Gastrocnemius medialis (tissue), 4 donors: ENCODE data around the gene PCSK6. TPM values are rescaled to one million over a fixed set of nuclear protein-coding genes. Genes with fewer than 3 reads are reported as not detected.
"Not testable (repeated sequence)": the region's sequence is repeated elsewhere in the genome, so short reads cannot be mapped to it uniquely, and the experiment has no call there.

ENCODE experiments used
- ATAC-seq, 2 donors: fragments of 150-250 bp; one replicate each; pipeline ENCODE4 v1.9.1; 2016
- DNase-seq, 2 donors: peaks; one replicate each; pipeline ENCODE4 v3.0.0-alpha.2; 2019
- H3K27ac ChIP-seq, 4 donors: fragments of 200-600 bp; sonication (generic); 1 replicate in 1 of 4; 2 replicates in 3 of 4; pipeline ENCODE4 v1.5.1; 2016 to 2018; ENCODE audit warnings: mild to moderate bottlenecking in 2 of 4, moderate library complexity in 1 of 4
- H3K27me3 ChIP-seq, 3 donors: fragments of 200-600 bp; sonication (generic) in 2 of 3; 1 replicate in 1 of 3; 2 replicates in 2 of 3; pipeline versions ENCODE4 v1.5.1 to v1.6.0; 2016 to 2019; ENCODE audit warnings: mild to moderate bottlenecking in 1 of 3, moderate library complexity in 1 of 3
- H3K36me3 ChIP-seq, 2 donors: fragments of 200-600 bp; sonication (generic) in 1 of 2; one replicate each; pipeline ENCODE4 v1.5.1; 2017 to 2018
- H3K4me1 ChIP-seq, 2 donors: fragments of 200-600 bp; sonication (generic) in 1 of 2; one replicate each; pipeline ENCODE4 v1.5.1; 2016 to 2017; ENCODE audit warnings: mild to moderate bottlenecking in 2 of 2
- H3K4me3 ChIP-seq, 4 donors: fragments of 200-600 bp; sonication (generic) in 3 of 4; 1 replicate in 1 of 4; 2 replicates in 3 of 4; pipeline ENCODE4 v1.5.1; 2016 to 2019; ENCODE audit warnings: mild to moderate bottlenecking in 2 of 4
- H3K9me3 ChIP-seq, 3 donors: fragments of 200-600 bp; sonication (generic) in 2 of 3; 1 replicate in 1 of 3; 2 replicates in 2 of 3; pipeline ENCODE4 v1.5.1; 2016 to 2019
- CTCF ChIP-seq, 5 experiments: fragments of 450-650 bp in 3 of 5; fragments of 200-600 bp in 2 of 5; sonication (generic) in 2 of 5; IDR thresholded peaks in 4 of 5; conservative IDR thresholded peaks in 1 of 5; 1 replicate in 4 of 5; 2 replicates in 1 of 5; pipeline ENCODE4 v1.5.1; 2016 to 2019; ENCODE audit warnings: antibody characterized with exemption in 5 of 5, mild to moderate bottlenecking in 3 of 5, moderate library complexity in 3 of 5
- POLR2A ChIP-seq, 2 donors: fragments of 450-650 bp; IDR thresholded peaks; one replicate each; pipeline ENCODE4 v1.6.1; 2017; ENCODE audit warnings: antibody characterized with exemption in 2 of 2, mild to moderate bottlenecking in 2 of 2, moderate library complexity in 2 of 2
- in situ Hi-C, 4 donors: fragments of 200-750 bp; cut with MboI; loops; one replicate each; pipeline versions ENCODE4 v1.15.0 to v1.8.0; 2017; ENCODE audit warnings: low sequenced_read_pairs in 4 of 4
- intact Hi-C: fragments of 100-400 bp; cut with DNase I; formaldehyde crosslinking; loops from one replicate; pipeline ENCODE4 v1.15.1; 2023; ENCODE audit warnings: low total_unique reads
- total RNA-seq, 4 donors: library from RNA; depleted of rRNA; stranded (reverse); fragments of >200 nt; gene quantifications; one replicate each; pipeline versions ENCODE4 v1.1.0 to v1.2.3, GENCODE V29; 2016

The PCSK6 gene
- total RNA-seq, 4 donors from 2014 or later = 12.8 to 46.0 (median 23.6) TPM

- H3K36me3 ChIP-seq = no peaks in the 10 kb centered on the region
- H3K27ac ChIP-seq = peak overlapping the region; percentile 78 to 94 (median 88)
- ATAC-seq (peak; percentile 92 to 94), DNase-seq (peak; percentile 84 to 89)
- intact Hi-C loops (loop anchor here (1.0 to 10.0 kb wide), 2 partner anchors 45 to 189 kb away; no protein-coding TSS in a partner anchor), in situ Hi-C loops (no loop called here)
- H3K27me3 ChIP-seq = no peaks in the 10 kb centered on the region
- no peak overlapping the region for H3K4me3 ChIP-seq
- H3K9me3 ChIP-seq = no peaks in the 10 kb centered on the region
- TF ChIP-seq POLR2A (IDR thresholded peaks at IDR 0.05) (peak; percentile 41 to 65), CTCF (IDR thresholded peaks at IDR 0.05 in 4 of 5, conservative IDR thresholded peaks at IDR 0.05 in 1 of 5) (no peak)
- H3K4me1 ChIP-seq = peaks cover 32 to 40% of the 10 kb centered on the region in 2 donors
Measured at GRCh38 chr15:101455291-101456025, 34.0 kb downstream of the PCSK6 start.

- DNase-seq, in situ Hi-C loops, H3K36me3 ChIP-seq, H3K4me3 ChIP-seq, H3K27me3 ChIP-seq, H3K9me3 ChIP-seq, ATAC-seq: not testable (repeated sequence)
- H3K4me1 ChIP-seq = peaks cover 32 to 42% of the 10 kb centered on the region in 2 donors
- peak overlapping the region; percentile 78 to 94 (median 88) for H3K27ac ChIP-seq
- intact Hi-C loops = loop anchor here (1.0 to 10.0 kb wide), 3 partner anchors 46 to 190 kb away; partner anchors contain the start of gene SELENOS
Measured at GRCh38 chr15:101454781-101455180, 34.7 kb downstream of the PCSK6 start.

- Histone ChIP-seq H3K36me3 (no peaks in the 10 kb centered on the region), H3K4me3 (no peak overlapping the region), H3K4me1 (peaks cover 32 to 42% of the 10 kb centered on the region in 2 donors), H3K27me3 (no peaks in the 10 kb centered on the region), H3K27ac (peak overlapping the region; percentile 78 to 94 (median 88)), H3K9me3 (no peaks in the 10 kb centered on the region)
- TF ChIP-seq CTCF (IDR thresholded peaks at IDR 0.05 in 4 of 5, conservative IDR thresholded peaks at IDR 0.05 in 1 of 5) = no peak
- TF ChIP-seq POLR2A (IDR thresholded peaks at IDR 0.05) = no peak
- in situ Hi-C loops (no loop called here), intact Hi-C loops (loop anchor here (5.0 to 10.0 kb wide), 2 partner anchors 177 to 190 kb away; partner anchors contain the start of gene SELENOS)
- ATAC-seq (no peak), DNase-seq (no peak)
Measured at GRCh38 chr15:101454365-101454764, 35.1 kb downstream of the PCSK6 start.

GRCh38 chr15:101453123-101454120 is 36.1 kb downstream of the PCSK6 start:
- no peak for ATAC-seq
- no peak for DNase-seq
- intact Hi-C loops = loop anchor here (5.0 to 10.0 kb wide), 2 partner anchors 176 to 191 kb away; partner anchors contain the start of gene SELENOS
- Histone ChIP-seq H3K9me3 (no peaks in the 10 kb centered on the region), H3K4me3 (no peak overlapping the region), H3K4me1 (peaks cover 32 to 42% of the 10 kb centered on the region in 2 donors), H3K27me3 (no peaks in the 10 kb centered on the region), H3K27ac (peak overlapping the region in 2 of 4 donors; percentile 1 to 94), H3K36me3 (no peaks in the 10 kb centered on the region)
- no peak for TF ChIP-seq POLR2A (IDR thresholded peaks at IDR 0.05)
- TF ChIP-seq CTCF (IDR thresholded peaks at IDR 0.05 in 4 of 5, conservative IDR thresholded peaks at IDR 0.05 in 1 of 5) = no peak
- in situ Hi-C loops = no loop called here
